CD14-positive monocyte (primary cell): ENCODE results near the gene DUS1L. TPM values are rescaled to one million over a fixed set of nuclear protein-coding genes. Genes with fewer than 3 reads are reported as not detected.

Source experiments
- DNase-seq, 3 donors: peaks; one replicate each; pipeline ENCODE4 v3.0.0-alpha.2; 2011 to 2022
- H2AFZ ChIP-seq: 2 replicates; pipeline ENCODE4 v1.6.0; 2012; ENCODE audit warnings: mild to moderate bottlenecking, low read depth, low read length, inconsistent platforms; ENCODE audit not compliant: insufficient read depth, poor library complexity, severe bottlenecking
- H3K27ac ChIP-seq, 2 donors: 1 replicate in 1 of 2; 2 replicates in 1 of 2; pipeline ENCODE4 v1.5.1; 2012 to 2013; ENCODE audit warnings: low read length in 2 of 2, control low read depth in 1 of 2, inconsistent platforms in 1 of 2, low read depth in 1 of 2, mild to moderate bottlenecking in 1 of 2
- H3K27me3 ChIP-seq, 2 donors: one replicate each; pipeline versions ENCODE4 v1.6.0 to v1.6.1; 2011 to 2013; ENCODE audit warnings: low read length in 2 of 2; ENCODE audit not compliant: control insufficient read depth in 2 of 2, insufficient read depth in 2 of 2
- H3K36me3 ChIP-seq, 2 donors: replicated peaks in 1 of 2; 1 replicate in 1 of 2; 2 replicates in 1 of 2; pipeline versions ENCODE4 v1.5.1 to v1.6.1; 2012 to 2013; ENCODE audit warnings: low read length in 2 of 2, control low read depth in 1 of 2, inconsistent platforms in 1 of 2, mild to moderate bottlenecking in 1 of 2; ENCODE audit not compliant: insufficient read depth in 2 of 2, control insufficient read depth in 1 of 2
- H3K4me1 ChIP-seq, 2 donors: 1 replicate in 1 of 2; 2 replicates in 1 of 2; pipeline versions ENCODE4 v1.5.1 to v1.6.1; 2012 to 2013; ENCODE audit warnings: low read length in 2 of 2, control low read depth in 1 of 2, inconsistent platforms in 1 of 2, mild to moderate bottlenecking in 1 of 2, moderate library complexity in 1 of 2; ENCODE audit not compliant: insufficient read depth in 2 of 2, control insufficient read depth in 1 of 2
- H3K4me2 ChIP-seq: replicated peaks from 2 replicates; pipeline ENCODE3; 2012; ENCODE audit warnings: low read length, moderate library complexity, mild to moderate bottlenecking; ENCODE audit not compliant: poor library complexity, severe bottlenecking; ENCODE audit errors: extremely low read depth
- H3K4me3 ChIP-seq, 3 experiments: fragments of 200-600 bp in 1 of 3; sonication (generic) in 1 of 3; replicated peaks in 1 of 3; 1 replicate in 2 of 3; 2 replicates in 1 of 3; pipeline ENCODE4 v1.5.1; 2011 to 2013; ENCODE audit warnings: low read length in 3 of 3, mild to moderate bottlenecking in 3 of 3, control low read depth in 2 of 3, low read depth in 2 of 3, inconsistent platforms in 1 of 3, moderate library complexity in 1 of 3
- H3K79me2 ChIP-seq: 2 replicates; pipeline ENCODE4 v1.6.0; 2012; ENCODE audit warnings: mild to moderate bottlenecking, control low read depth, inconsistent platforms, low read length, moderate library complexity; ENCODE audit not compliant: insufficient read depth
- H3K9ac ChIP-seq: 2 replicates; pipeline ENCODE4 v1.6.0; 2017; ENCODE audit warnings: low read length, mild to moderate bottlenecking; ENCODE audit not compliant: insufficient read depth, poor library complexity, severe bottlenecking
- H3K9me3 ChIP-seq, 2 donors: replicated peaks in 1 of 2; 1 replicate in 1 of 2; 2 replicates in 1 of 2; pipeline versions ENCODE4 v1.5.1 to v1.6.1; 2012 to 2013; ENCODE audit warnings: low read length in 2 of 2, control low read depth in 1 of 2; ENCODE audit not compliant: control insufficient read depth in 1 of 2, insufficient read depth in 1 of 2
- H4K20me1 ChIP-seq: 2 replicates; pipeline ENCODE4 v1.6.0; 2012; ENCODE audit warnings: mild to moderate bottlenecking, low read length, control low read depth, moderate library complexity; ENCODE audit not compliant: insufficient read depth
- H3K27ac Mint-ChIP-seq, 7 donors: one replicate each; pipeline ENCODE4 v1.8.0; 2020; ENCODE audit warnings: mild to moderate bottlenecking in 7 of 7, mixed read lengths in 7 of 7, moderate library complexity in 6 of 7, inconsistent platforms in 2 of 7
- H3K27me3 Mint-ChIP-seq, 3 donors: one replicate each; pipeline ENCODE4 v1.8.0; 2021 to 2022; ENCODE audit warnings: low read depth in 3 of 3, mild to moderate bottlenecking in 3 of 3, mixed read lengths in 3 of 3, moderate library complexity in 3 of 3, inconsistent platforms in 1 of 3
- H3K36me3 Mint-ChIP-seq, 2 donors: one replicate each; pipeline ENCODE4 v1.8.0; 2020; ENCODE audit warnings: mixed read lengths in 2 of 2, inconsistent platforms in 1 of 2, mild to moderate bottlenecking in 1 of 2
- H3K4me1 Mint-ChIP-seq: one replicate; pipeline ENCODE4 v1.8.0; 2020; ENCODE audit warnings: mild to moderate bottlenecking, mixed read lengths
- H3K4me3 Mint-ChIP-seq, 2 donors: one replicate each; pipeline ENCODE4 v1.8.0; 2020; ENCODE audit warnings: mild to moderate bottlenecking in 2 of 2, mixed read lengths in 2 of 2, moderate library complexity in 1 of 2
- H3K9me3 Mint-ChIP-seq, 7 donors: one replicate each; pipeline ENCODE4 v1.8.0; 2020 to 2022; ENCODE audit warnings: mixed read lengths in 7 of 7, mild to moderate bottlenecking in 6 of 7, moderate library complexity in 6 of 7, inconsistent platforms in 2 of 7
- CTCF ChIP-seq: fragments of 200-600 bp; IDR thresholded peaks from one replicate; pipeline ENCODE4 v1.8.0; 2022; ENCODE audit warnings: antibody characterized with exemption, mild to moderate bottlenecking
- WGBS: methylation state at CpG from one replicate; pipeline ENCODE4 v1.1.5; 2013; ENCODE audit warnings: missing lambda C conversion rate; ENCODE audit not compliant: insufficient coverage; 5-methylcytosine and 5-hydroxymethylcytosine counted together
- intact Hi-C, 2 donors: fragments of 100-400 bp; cut with micrococcal nuclease; formaldehyde crosslinking; loops; one replicate each; pipeline versions ENCODE4 v1.15.0 to v1.15.1; 2023
- polyA plus RNA-seq, 3 donors: library from polyadenylated mRNA; depleted of rRNA in 1 of 3; unstranded in 2 of 3; stranded (reverse) in 1 of 3; fragments of 300-500 nt in 2 of 3; fragments of >200 nt in 1 of 3; fragmentation: Illumina TruSeq in 2 of 3; gene quantifications; 1 replicate in 2 of 3; 2 replicates in 1 of 3; pipeline ENCODE4 v1.2.3, GENCODE V29; 2012 to 2021

DUS1L gene
- polyA plus RNA-seq, 3 donors: 23.9 to 175 (median 47.6) TPM

- H3K36me3 Mint-ChIP-seq: peaks cover 28 to 61% of the 10 kb centered on the region in 2 donors
- Histone ChIP-seq H3K4me3 (peak overlapping the region; percentile 22 to 88 (median 36)), H3K36me3 (peaks cover 45 to 56% of the 10 kb centered on the region in 2 donors), H3K9me3 (no peaks in the 10 kb centered on the region), H3K27ac (no peak overlapping the region), H3K27me3 (no peaks in the 10 kb centered on the region), H3K4me2 (peak overlapping the region; percentile 97), H3K79me2 (peaks cover 24% of the 10 kb centered on the region), H3K9ac (peak overlapping the region; percentile 69), H4K20me1 (peaks cover 23% of the 10 kb centered on the region), H2AFZ (peak overlapping the region; percentile 80), H3K4me1 (peaks cover 20 to 29% of the 10 kb centered on the region in 2 donors)
- peak overlapping the region; percentile 85 to 94 for H3K4me3 Mint-ChIP-seq
- peak overlapping the region in 5 of 7 donors; percentile 12 to 91 (median 72) for H3K27ac Mint-ChIP-seq
- WGBS: 20% methylated on average over 71 of the region's 79 CpGs
- intact Hi-C loops: loop anchor here in 1 of 2 donors (5.0 kb wide), 1 partner anchor 46 kb away; the partner anchor contains the start of gene FASN
- no peaks in the 10 kb centered on the region for H3K27me3 Mint-ChIP-seq
- TF ChIP-seq CTCF: no peak
- no peaks in the 10 kb centered on the region for H3K9me3 Mint-ChIP-seq
- peaks cover 19% of the 10 kb centered on the region for H3K4me1 Mint-ChIP-seq
- DNase-seq: no peak
Observed at GRCh38 chr17:82050761-82051641, 14.6 kb downstream of the DUS1L start.

DNA sequence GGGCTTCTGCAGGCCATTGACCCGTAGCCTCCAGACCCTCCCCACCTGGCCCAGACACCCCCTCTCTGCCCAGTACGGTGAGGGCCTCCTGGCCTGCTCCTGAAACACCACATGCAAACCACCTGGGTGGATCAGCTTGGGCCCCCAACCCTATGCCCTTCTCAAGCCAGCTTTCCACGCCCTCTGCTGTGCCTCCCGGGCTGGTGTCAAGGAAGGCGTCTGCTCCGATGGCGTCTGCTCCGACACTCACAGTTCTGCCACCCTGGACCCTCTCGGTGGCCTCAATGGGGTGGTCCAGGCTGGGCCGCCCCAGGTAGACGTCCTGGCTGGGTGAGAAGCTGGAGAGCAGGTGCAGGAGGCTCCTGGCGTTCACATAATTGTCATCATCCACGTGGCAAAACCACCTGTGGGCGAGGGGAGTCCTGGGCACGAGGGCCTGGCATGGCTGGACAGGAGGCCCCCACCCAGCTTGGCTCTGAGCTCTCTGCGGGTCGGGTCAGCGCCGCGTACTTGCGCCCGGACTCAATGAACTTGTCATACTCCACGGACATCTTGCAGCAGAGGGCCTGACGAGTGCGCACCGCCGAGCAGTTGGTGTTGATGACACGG, 15.3 kb downstream of the DUS1L start:
- peak overlapping the region; percentile 69 for H3K9ac ChIP-seq
- H3K9me3 ChIP-seq: no peaks in the 10 kb centered on the region

More for the DNA sequence above, 15.3 kb downstream of the DUS1L start:
- peaks cover 20 to 29% of the 10 kb centered on the region in 2 donors for H3K4me1 ChIP-seq
- peaks cover 23% of the 10 kb centered on the region for H4K20me1 ChIP-seq
- peaks cover 24% of the 10 kb centered on the region for H3K79me2 ChIP-seq
- Mint-ChIP-seq H3K9me3 (no peaks in the 10 kb centered on the region), H3K4me1 (peaks cover 19% of the 10 kb centered on the region), H3K27ac (peak overlapping the region in 2 of 7 donors; percentile 12 to 25), H3K4me3 (peak overlapping the region; percentile 85 to 94), H3K27me3 (no peaks in the 10 kb centered on the region), H3K36me3 (peaks cover 26 to 56% of the 10 kb centered on the region in 2 donors)
- intact Hi-C loops: loop anchor here in 1 of 2 donors (5.0 kb wide), 1 partner anchor 47 kb away; the partner anchor contains the start of gene FASN
- H3K27ac ChIP-seq: no peak overlapping the region
- H3K36me3 ChIP-seq: peaks cover 40 to 49% of the 10 kb centered on the region in 2 donors
- H3K27me3 ChIP-seq: no peaks in the 10 kb centered on the region
- WGBS: 95% methylated on average over 24 of the region's 28 CpGs
- H3K4me2 ChIP-seq: peak overlapping the region; percentile 97
- peak overlapping the region in 1 of 3 experiments; percentile 88 for H3K4me3 ChIP-seq
- TF ChIP-seq CTCF: no peak
- H2AFZ ChIP-seq: no peak overlapping the region
- no peak for DNase-seq
